ENCODE measurements around the gene CEP170B.
"Not testable (repeated sequence)": the region's sequence is repeated elsewhere in the genome, so short reads cannot be mapped to it uniquely, and the experiment has no call there.

Gene CEP170B

GRCh38 chr14:104944436-104945205, 79.6 kb downstream of the CEP170B start:
- DNase-seq (ENCODE audit: low read depth in 3 of 3): not testable (repeated sequence)

GRCh38 chr14:104945266-104945665, 80.2 kb downstream of the CEP170B start:
- DNase-seq (ENCODE audit: low read depth in 3 of 3): not testable (repeated sequence)
